H9 (cell line): ENCODE data around the gene NDOR1. TPM values are rescaled to one million over a fixed set of nuclear protein-coding genes. Genes with fewer than 3 reads are reported as not detected.
A peak's percentile ranks its signal among the peaks of the same experiment; 100 is the strongest.

Experiments used
- DNase-seq: peaks from one replicate; pipeline ENCODE4 v3.0.0-alpha.2; 2017
- H2AFZ ChIP-seq: one replicate; pipeline ENCODE4 v1.6.1; 2013; ENCODE audit warnings: mild to moderate bottlenecking, low read length, control low read depth, moderate library complexity
- H2AK5ac ChIP-seq: 2 replicates; pipeline ENCODE4 v1.6.1; 2013; ENCODE audit warnings: low read length, control low read depth, mixed read lengths; ENCODE audit not compliant: insufficient read length
- H2BK120ac ChIP-seq: one replicate; pipeline ENCODE4 v1.6.1; 2013; ENCODE audit warnings: low read depth, mild to moderate bottlenecking, low read length, control low read depth, inconsistent platforms; ENCODE audit not compliant: poor library complexity, severe bottlenecking
- H2BK12ac ChIP-seq: 2 replicates; pipeline ENCODE4 v1.6.1; 2013; ENCODE audit warnings: low read length, control low read depth, mixed read lengths, low read depth; ENCODE audit not compliant: insufficient read length
- H2BK15ac ChIP-seq: 2 replicates; pipeline ENCODE4 v1.6.1; 2013; ENCODE audit warnings: low read depth, low read length, control low read depth
- H2BK20ac ChIP-seq: one replicate; pipeline ENCODE4 v1.6.1; 2013; ENCODE audit warnings: low read depth, mild to moderate bottlenecking, low read length, control low read depth, inconsistent platforms; ENCODE audit not compliant: poor library complexity, severe bottlenecking
- H2BK5ac ChIP-seq: 2 replicates; pipeline ENCODE4 v1.6.1; 2013; ENCODE audit warnings: low read length, control low read depth, mixed read lengths; ENCODE audit not compliant: insufficient read length
- H3K14ac ChIP-seq: 2 replicates; pipeline ENCODE4 v1.6.1; 2013; ENCODE audit warnings: low read length, control low read depth; ENCODE audit not compliant: insufficient read depth
- H3K18ac ChIP-seq: 2 replicates; pipeline ENCODE4 v1.6.1; 2013; ENCODE audit warnings: low read depth, mild to moderate bottlenecking, mixed read lengths, low read length, control low read depth; ENCODE audit not compliant: insufficient read length
- H3K23ac ChIP-seq: 2 replicates; pipeline ENCODE4 v1.6.1; 2013; ENCODE audit warnings: low read length, control low read depth, mixed read lengths, low read depth; ENCODE audit not compliant: insufficient read length
- H3K23me2 ChIP-seq: 2 replicates; pipeline ENCODE4 v1.6.1; 2013; ENCODE audit warnings: low read depth, mild to moderate bottlenecking, mixed read lengths, low read length, control low read depth; ENCODE audit not compliant: insufficient read length, poor library complexity, severe bottlenecking
- H3K27ac ChIP-seq: 2 replicates; pipeline ENCODE4 v1.5.1; 2013; ENCODE audit warnings: low read length, control low read depth, mixed read lengths, low read depth; ENCODE audit not compliant: insufficient read length
- H3K27me3 ChIP-seq: 2 replicates; pipeline ENCODE4 v1.6.1; 2013; ENCODE audit warnings: low read length, control low read depth, inconsistent platforms; ENCODE audit not compliant: insufficient read depth
- H3K4ac ChIP-seq: 2 replicates; pipeline ENCODE4 v1.6.1; 2013; ENCODE audit warnings: low read depth, mild to moderate bottlenecking, control low read depth, inconsistent platforms, low read length, moderate library complexity
- H3K4me1 ChIP-seq: 2 replicates; pipeline ENCODE4 v1.6.1; 2013; ENCODE audit warnings: low read length, control low read depth, inconsistent platforms; ENCODE audit not compliant: insufficient read depth
- H3K4me2 ChIP-seq: 2 replicates; pipeline ENCODE4 v1.6.1; 2013; ENCODE audit warnings: low read length, control low read depth, mixed read lengths; ENCODE audit not compliant: insufficient read length, insufficient read depth
- H3K56ac ChIP-seq: 2 replicates; pipeline ENCODE4 v1.6.1; 2013; ENCODE audit warnings: low read depth, mild to moderate bottlenecking, mixed read lengths, low read length, control low read depth; ENCODE audit not compliant: insufficient read length
- H3K79me1 ChIP-seq: 2 replicates; pipeline ENCODE4 v1.6.1; 2013; ENCODE audit warnings: low read depth, mild to moderate bottlenecking, moderate library complexity, low read length, control low read depth, inconsistent platforms; ENCODE audit not compliant: insufficient read depth, poor library complexity, severe bottlenecking
- H3K79me2 ChIP-seq: 2 replicates; pipeline ENCODE4 v1.6.1; 2013; ENCODE audit warnings: low read length, control low read depth, inconsistent platforms; ENCODE audit not compliant: insufficient read depth
- H3K9ac ChIP-seq: 2 replicates; pipeline ENCODE4 v1.6.1; 2013; ENCODE audit warnings: low read length, control low read depth, mixed read lengths; ENCODE audit not compliant: insufficient read length; ENCODE audit errors: extremely low read depth
- H3K9me3 ChIP-seq: one replicate; pipeline ENCODE4 v1.6.1; 2013; ENCODE audit warnings: low read depth, low read length, inconsistent platforms; ENCODE audit not compliant: control insufficient read depth
- H3T11ph ChIP-seq: one replicate; pipeline ENCODE4 v1.6.1; 2013; ENCODE audit warnings: mild to moderate bottlenecking, low read length, control low read depth, inconsistent platforms
- H4K20me1 ChIP-seq: one replicate; pipeline ENCODE4 v1.6.1; 2013; ENCODE audit not compliant: control insufficient read depth, insufficient read length, insufficient read depth
- H4K5ac ChIP-seq: 2 replicates; pipeline ENCODE4 v1.6.1; 2013; ENCODE audit warnings: low read depth, mild to moderate bottlenecking, mixed read lengths, low read length, control low read depth; ENCODE audit not compliant: insufficient read length
- H4K8ac ChIP-seq: replicated peaks from 2 replicates; pipeline ENCODE4 v1.6.1; 2013; ENCODE audit warnings: low read length, control low read depth, mixed read lengths, low read depth; ENCODE audit not compliant: insufficient read length
- H4K91ac ChIP-seq: 2 replicates; pipeline ENCODE4 v1.6.1; 2013; ENCODE audit warnings: low read depth, mild to moderate bottlenecking, moderate library complexity, mixed read lengths, low read length, control low read depth; ENCODE audit not compliant: insufficient read length
- H3K27ac Mint-ChIP-seq, 3 experiments: 2 replicates in 2 of 3; 3 replicates in 1 of 3; pipeline ENCODE4 v1.8.0; 2020 to 2021; ENCODE audit warnings: mixed read lengths in 3 of 3, mild to moderate bottlenecking in 1 of 3, moderate library complexity in 1 of 3
- H3K27me3 Mint-ChIP-seq: 2 replicates; pipeline ENCODE4 v1.8.0; 2021; ENCODE audit warnings: low read depth, mild to moderate bottlenecking, moderate library complexity, mixed read lengths
- H3K36me3 Mint-ChIP-seq, 3 experiments: 2 replicates in 2 of 3; 3 replicates in 1 of 3; pipeline ENCODE4 v1.8.0; 2020 to 2021; ENCODE audit warnings: low read depth in 3 of 3, mixed read lengths in 3 of 3; ENCODE audit not compliant: insufficient read depth in 1 of 3
- H3K4me1 Mint-ChIP-seq, 2 experiments: 2 replicates each; pipeline ENCODE4 v1.8.0; 2020; ENCODE audit warnings: mixed read lengths in 2 of 2
- H3K4me3 Mint-ChIP-seq, 2 experiments: 2 replicates in 1 of 2; 3 replicates in 1 of 2; pipeline ENCODE4 v1.8.0; 2020 to 2021; ENCODE audit warnings: mild to moderate bottlenecking in 2 of 2, mixed read lengths in 2 of 2, moderate library complexity in 1 of 2
- H3K9me3 Mint-ChIP-seq, 2 experiments: 2 replicates in 1 of 2; 3 replicates in 1 of 2; pipeline ENCODE4 v1.8.0; 2020; ENCODE audit warnings: mild to moderate bottlenecking in 2 of 2, mixed read lengths in 2 of 2, moderate library complexity in 1 of 2
- WGBS: extraction: QIAGEN DNeasy Blood & Tissue Kit; methylation state at CpG from one replicate; pipeline ENCODE4 v1.1.7; 2013; ENCODE audit warnings: missing lambda C conversion rate, low lambda C conversion rate, mixed read lengths; ENCODE audit not compliant: insufficient read length; ENCODE audit errors: extremely low coverage; 5-methylcytosine and 5-hydroxymethylcytosine counted together
- total RNA-seq: library from RNA; stranded (reverse); gene quantifications from 2 replicates; pipeline ENCODE4 v1.2.1, GENCODE V29; 2021
- TF ChIP-seq, protein P1 (sequence below): fragments of 200-600 bp; sonication (generic); conservative IDR thresholded peaks from 3 replicates; pipeline ENCODE4 v1.8.0; 2021; ENCODE audit warnings: antibody characterized with exemption, mild to moderate bottlenecking

Gene NDOR1
- total RNA-seq, 1 experiment from 2014 or later, result 44.1 TPM

GRCh38 chr9:137164370-137165249, 40.9 kb upstream of the NDOR1 start:
- no peak overlapping the region for H3K27ac ChIP-seq
- no peak overlapping the region for H3K56ac ChIP-seq
- no peak overlapping the region for H4K91ac ChIP-seq
- H3K23ac ChIP-seq, result no peak overlapping the region
- H2BK12ac ChIP-seq, result no peak overlapping the region
- no peak for DNase-seq
- H2AK5ac ChIP-seq, result no peak overlapping the region
- TF ChIP-seq, protein P1, sequence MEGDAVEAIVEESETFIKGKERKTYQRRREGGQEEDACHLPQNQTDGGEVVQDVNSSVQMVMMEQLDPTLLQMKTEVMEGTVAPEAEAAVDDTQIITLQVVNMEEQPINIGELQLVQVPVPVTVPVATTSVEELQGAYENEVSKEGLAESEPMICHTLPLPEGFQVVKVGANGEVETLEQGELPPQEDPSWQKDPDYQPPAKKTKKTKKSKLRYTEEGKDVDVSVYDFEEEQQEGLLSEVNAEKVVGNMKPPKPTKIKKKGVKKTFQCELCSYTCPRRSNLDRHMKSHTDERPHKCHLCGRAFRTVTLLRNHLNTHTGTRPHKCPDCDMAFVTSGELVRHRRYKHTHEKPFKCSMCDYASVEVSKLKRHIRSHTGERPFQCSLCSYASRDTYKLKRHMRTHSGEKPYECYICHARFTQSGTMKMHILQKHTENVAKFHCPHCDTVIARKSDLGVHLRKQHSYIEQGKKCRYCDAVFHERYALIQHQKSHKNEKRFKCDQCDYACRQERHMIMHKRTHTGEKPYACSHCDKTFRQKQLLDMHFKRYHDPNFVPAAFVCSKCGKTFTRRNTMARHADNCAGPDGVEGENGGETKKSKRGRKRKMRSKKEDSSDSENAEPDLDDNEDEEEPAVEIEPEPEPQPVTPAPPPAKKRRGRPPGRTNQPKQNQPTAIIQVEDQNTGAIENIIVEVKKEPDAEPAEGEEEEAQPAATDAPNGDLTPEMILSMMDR, result no peak
- no peak overlapping the region for H3T11ph ChIP-seq
- H3K27ac Mint-ChIP-seq, result no peak overlapping the region
- no peak overlapping the region for H4K5ac ChIP-seq
- no peak overlapping the region for H4K8ac ChIP-seq
- H2BK20ac ChIP-seq, result no peak overlapping the region
- H3K79me1 ChIP-seq, result no peaks in the 10 kb centered on the region
- H2AFZ ChIP-seq, result no peak overlapping the region
- H3K4me3 Mint-ChIP-seq, result peak overlapping the region in 1 of 2 experiments; percentile 58; a peak in 2 of 5 replicates
- no peak overlapping the region; the same call in 1 of the 2 replicates for H3K14ac ChIP-seq
- H3K4me1 ChIP-seq, result no peaks in the 10 kb centered on the region
- H2BK120ac ChIP-seq, result no peak overlapping the region
- WGBS, result no CpG with 5 or more reads among the region's 34 CpGs
- H3K9me3 Mint-ChIP-seq, result no peaks in the 10 kb centered on the region; a peak in 1 of 5 replicates
- peaks cover 0 to 5% of the 10 kb centered on the region in 2 experiments; a peak in 1 of 4 replicates for H3K4me1 Mint-ChIP-seq
- peaks cover 20% of the 10 kb centered on the region for H3K23me2 ChIP-seq
- no peak overlapping the region for H2BK15ac ChIP-seq
- H4K20me1 ChIP-seq, result peaks cover 2% of the 10 kb centered on the region
- H3K9me3 ChIP-seq, result no peaks in the 10 kb centered on the region
- no peaks in the 10 kb centered on the region for H3K36me3 Mint-ChIP-seq
- H3K4me2 ChIP-seq, result no peak overlapping the region
- H3K27me3 ChIP-seq, result peaks cover 42% of the 10 kb centered on the region; the same call in 1 of the 2 replicates
- no peaks in the 10 kb centered on the region for H3K79me2 ChIP-seq
- no peak overlapping the region for H2BK5ac ChIP-seq
- H3K27me3 Mint-ChIP-seq, result peaks cover 92% of the 10 kb centered on the region
- H3K4ac ChIP-seq, result no peak overlapping the region
- H3K18ac ChIP-seq, result no peak overlapping the region
- H3K9ac ChIP-seq, result no peak overlapping the region
